PC-3 (cell line): ENCODE results near the gene ITGB4. TPM values are rescaled to one million over a fixed set of nuclear protein-coding genes. Genes with fewer than 3 reads are reported as not detected.

Experiments used
- ATAC-seq: fragments of 200-7000 bp; cut with Tn5 transposase; 2 replicates; pipeline ENCODE4 v1.9.1; 2020; ENCODE audit warnings: mild to moderate bottlenecking, moderate library complexity
- BruUV-seq: library from RNA; stranded (reverse); fragments of 400-500 nt; replicated peaks from 2 replicates; lab custom pipeline; 2021; lab: Mats Ljungman, UMichigan
- CTCF ChIA-PET: fragments of 300-600 bp; sonication (Branson Sonifier 250); formaldehyde crosslinking; loops from one replicate; lab custom pipeline; 2022; ENCODE audit warnings: antibody characterized with exemption; lab: Charles Lee
- POLR2A ChIA-PET: fragments of 300-600 bp; sonication (Branson Sonifier 250); formaldehyde crosslinking; loops from one replicate; lab custom pipeline; 2022; ENCODE audit warnings: antibody characterized with exemption; ENCODE audit not compliant: unreplicated experiment; lab: Charles Lee
- DNase-seq: peaks from one replicate; pipeline ENCODE4 v3.0.0-alpha.2; 2015
- H2AFZ ChIP-seq: fragments of 300-600 bp; sonication (generic); 2 replicates; pipeline ENCODE4 v1.6.0; 2016; ENCODE audit warnings: antibody characterized with exemption, low read length
- H3F3A ChIP-seq: fragments of 300-600 bp; sonication (generic); one replicate; pipeline ENCODE4 v1.6.0; 2017; ENCODE audit warnings: antibody characterized with exemption, low read length, control low read depth, mild to moderate bottlenecking; ENCODE audit not compliant: unreplicated experiment
- H3K27ac ChIP-seq: fragments of 300-600 bp; sonication (generic); 2 replicates; pipeline ENCODE4 v1.5.1; 2016; ENCODE audit warnings: mild to moderate bottlenecking, low read length
- H3K27me3 ChIP-seq: fragments of 300-600 bp; sonication (generic); 2 replicates; pipeline ENCODE4 v1.6.1; 2016; ENCODE audit warnings: low read length, mixed read lengths
- H3K36me3 ChIP-seq: fragments of 300-600 bp; sonication (generic); 2 replicates; pipeline ENCODE4 v1.6.1; 2016; ENCODE audit warnings: low read depth, mixed run types, low read length, mixed read lengths
- H3K4me1 ChIP-seq: fragments of 300-600 bp; sonication (generic); 2 replicates; pipeline ENCODE4 v1.5.1; 2016; ENCODE audit warnings: low read length; ENCODE audit not compliant: insufficient read depth
- H3K4me2 ChIP-seq: fragments of 300-600 bp; sonication (generic); 2 replicates; pipeline ENCODE4 v1.6.0; 2016; ENCODE audit warnings: low read length
- H3K4me3 ChIP-seq: fragments of 300-600 bp; sonication (generic); 2 replicates; pipeline ENCODE4 v1.5.1; 2016; ENCODE audit warnings: mild to moderate bottlenecking, low read length, mixed read lengths
- H3K79me2 ChIP-seq: fragments of 300-600 bp; sonication (generic); 2 replicates; pipeline ENCODE4 v1.6.1; 2017; ENCODE audit warnings: low read length, mixed read lengths
- H3K9ac ChIP-seq: fragments of 300-600 bp; sonication (generic); 2 replicates; pipeline ENCODE4 v1.6.0; 2016; ENCODE audit warnings: mild to moderate bottlenecking, low read length
- H3K9me2 ChIP-seq: fragments of 300-600 bp; sonication (generic); replicated peaks from 2 replicates; pipeline ENCODE4 v1.6.1; 2016; ENCODE audit warnings: mixed run types, low read length, mixed read lengths
- H3K9me3 ChIP-seq: fragments of 300-600 bp; sonication (generic); 2 replicates; pipeline ENCODE4 v1.6.1; 2016; ENCODE audit warnings: low read length, mixed read lengths
- H4K20me1 ChIP-seq: fragments of 300-600 bp; sonication (generic); 2 replicates; pipeline ENCODE4 v1.6.1; 2016; ENCODE audit warnings: low read length, mixed read lengths
- CTCF ChIP-seq: fragments of 300-600 bp; sonication (generic); conservative IDR thresholded peaks from 2 replicates; pipeline ENCODE4 v1.5.1; 2017; ENCODE audit warnings: antibody characterized with exemption, low read depth, mild to moderate bottlenecking, low read length
- EZH2 ChIP-seq: fragments of 300-600 bp; sonication (generic); IDR thresholded peaks from one replicate; pipeline ENCODE4 v1.6.1; 2017; ENCODE audit warnings: antibody characterized with exemption, mild to moderate bottlenecking, low read length; ENCODE audit not compliant: unreplicated experiment
- EZH2phosphoT487 ChIP-seq: fragments of 300-600 bp; sonication (generic); IDR thresholded peaks from 2 replicates; pipeline ENCODE4 v1.6.1; 2018; ENCODE audit warnings: mild to moderate bottlenecking, antibody characterized with exemption, low read length, borderline replicate concordance
- intact Hi-C: fragments of 100-400 bp; cut with micrococcal nuclease; formaldehyde crosslinking; loops from 2 replicates; pipeline ENCODE4 v1.9.0; 2023
- total RNA-seq: library from RNA; depleted of rRNA; stranded (reverse); fragments of >200 nt; gene quantifications from 2 replicates; pipeline ENCODE4 v1.2.3, GENCODE V29; 2014

The ITGB4 gene
- total RNA-seq, 1 experiment from 2014 or later: 273 TPM

- Histone ChIP-seq H3K9ac (no peak overlapping the region), H3K36me3 (peaks cover 71% of the 10 kb centered on the region), H3K79me2 (no peaks in the 10 kb centered on the region), H3K4me2 (no peak overlapping the region), H2AFZ (no peak overlapping the region), H3K9me3 (no peaks in the 10 kb centered on the region), H3K9me2 (no peaks in the 10 kb centered on the region), H3K27me3 (no peaks in the 10 kb centered on the region), H3K4me1 (no peaks in the 10 kb centered on the region), H3K27ac (no peak overlapping the region), H4K20me1 (no peaks in the 10 kb centered on the region), H3F3A (no peaks in the 10 kb centered on the region), H3K4me3 (no peak overlapping the region)
- ATAC-seq: no peak
- CTCF ChIA-PET: interaction anchor here (0.7 to 1.1 kb wide), 2 partner anchors 74 to 79 kb away, joined by 3 read pairs; no protein-coding TSS in a partner anchor
- BruUV-seq: no TSS peak
- POLR2A ChIA-PET: no interaction called here
- intact Hi-C loops: no loop called here
- DNase-seq: no peak
- TF ChIP-seq CTCF (no peak), EZH2phosphoT487 (no peak)
Measured at GRCh38 chr17:75753514-75754377, 32.5 kb downstream of the ITGB4 start.

- no peak for TF ChIP-seq CTCF
- TF ChIP-seq EZH2phosphoT487: no peak
- TF ChIP-seq EZH2: no peak
- Histone ChIP-seq H3K4me3 (no peak overlapping the region), H3K36me3 (peaks cover 63% of the 10 kb centered on the region), H3K9me3 (no peaks in the 10 kb centered on the region), H3K79me2 (no peaks in the 10 kb centered on the region), H3K9me2 (no peaks in the 10 kb centered on the region), H2AFZ (no peak overlapping the region), H3K27me3 (no peaks in the 10 kb centered on the region), H3K4me1 (no peaks in the 10 kb centered on the region), H3F3A (no peaks in the 10 kb centered on the region), H4K20me1 (no peaks in the 10 kb centered on the region), H3K4me2 (no peak overlapping the region), H3K9ac (no peak overlapping the region), H3K27ac (no peak overlapping the region)
- CTCF ChIA-PET: no interaction called here
- no TSS peak for BruUV-seq
- POLR2A ChIA-PET: no interaction called here
- ATAC-seq (no peak), DNase-seq (no peak)
- intact Hi-C loops: no loop called here
Measured at GRCh38 chr17:75754378-75755204, 33.3 kb downstream of the ITGB4 start.
